ENCODE results near the gene TBX6. TPM values are rescaled to one million over a fixed set of nuclear protein-coding genes. Genes with fewer than 3 reads are reported as not detected.

TBX6 gene
- total RNA-seq, 1 experiment from 2014 or later = 1.6 TPM

- H3K27ac ChIP-seq (ENCODE audit: insufficient read length, low read depth, low read length) = no peak overlapping the region
- no peak overlapping the region for H2BK12ac ChIP-seq (ENCODE audit: insufficient read length, low read depth, low read length)
- H3K9me3 ChIP-seq (ENCODE audit: control insufficient read depth, low read depth, low read length) = no peaks in the 10 kb centered on the region
- H3K4ac ChIP-seq (ENCODE audit: low read depth, low read length) = no peak overlapping the region
- no peak overlapping the region for H4K8ac ChIP-seq (replicated peaks; ENCODE audit: insufficient read length, low read depth, low read length)
- no peak for DNase-seq
- Mint-ChIP-seq H3K36me3 (ENCODE audit: insufficient read depth in 1 of 3, low read depth in 3 of 3) (peaks cover 51 to 69% (median 58%) of the 10 kb centered on the region in 3 experiments), H3K27me3 (ENCODE audit: low read depth) (no peaks in the 10 kb centered on the region; the same call in 1 of the 2 replicates), H3K27ac (peak overlapping the region in 2 of 3 experiments; percentile 40 to 57; a peak in 2 of 7 replicates), H3K9me3 (no peaks in the 10 kb centered on the region; a peak in 1 of 5 replicates), H3K4me3 (no peak overlapping the region; a peak in 3 of 5 replicates), H3K4me1 (peaks cover 17 to 28% of the 10 kb centered on the region in 2 experiments)
- no peaks in the 10 kb centered on the region for H3K27me3 ChIP-seq (ENCODE audit: insufficient read depth, low read length)
- TF ChIP-seq, protein P1, sequence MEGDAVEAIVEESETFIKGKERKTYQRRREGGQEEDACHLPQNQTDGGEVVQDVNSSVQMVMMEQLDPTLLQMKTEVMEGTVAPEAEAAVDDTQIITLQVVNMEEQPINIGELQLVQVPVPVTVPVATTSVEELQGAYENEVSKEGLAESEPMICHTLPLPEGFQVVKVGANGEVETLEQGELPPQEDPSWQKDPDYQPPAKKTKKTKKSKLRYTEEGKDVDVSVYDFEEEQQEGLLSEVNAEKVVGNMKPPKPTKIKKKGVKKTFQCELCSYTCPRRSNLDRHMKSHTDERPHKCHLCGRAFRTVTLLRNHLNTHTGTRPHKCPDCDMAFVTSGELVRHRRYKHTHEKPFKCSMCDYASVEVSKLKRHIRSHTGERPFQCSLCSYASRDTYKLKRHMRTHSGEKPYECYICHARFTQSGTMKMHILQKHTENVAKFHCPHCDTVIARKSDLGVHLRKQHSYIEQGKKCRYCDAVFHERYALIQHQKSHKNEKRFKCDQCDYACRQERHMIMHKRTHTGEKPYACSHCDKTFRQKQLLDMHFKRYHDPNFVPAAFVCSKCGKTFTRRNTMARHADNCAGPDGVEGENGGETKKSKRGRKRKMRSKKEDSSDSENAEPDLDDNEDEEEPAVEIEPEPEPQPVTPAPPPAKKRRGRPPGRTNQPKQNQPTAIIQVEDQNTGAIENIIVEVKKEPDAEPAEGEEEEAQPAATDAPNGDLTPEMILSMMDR (conservative IDR thresholded peaks at IDR 0.05) = no peak
- peaks cover 17% of the 10 kb centered on the region for H3K23me2 ChIP-seq (ENCODE audit: insufficient read length, low read depth, low read length, poor library complexity, severe bottlenecking)
- H3K79me2 ChIP-seq (ENCODE audit: insufficient read depth, low read length) = peaks cover 12% of the 10 kb centered on the region; the same call in 1 of the 2 replicates
- H2AK5ac ChIP-seq (ENCODE audit: insufficient read length, low read length) = no peak overlapping the region
- no peak overlapping the region for H3K23ac ChIP-seq (ENCODE audit: insufficient read length, low read depth, low read length)
- H2AFZ ChIP-seq (ENCODE audit: low read length) = no peak overlapping the region
- no peaks in the 10 kb centered on the region; the same call in 1 of the 2 replicates for H3K4me1 ChIP-seq (ENCODE audit: insufficient read depth, low read length)
- H4K5ac ChIP-seq (ENCODE audit: insufficient read length, low read depth, low read length) = no peak overlapping the region
- H3T11ph ChIP-seq (ENCODE audit: low read length) = no peak overlapping the region
- no peak overlapping the region for H3K56ac ChIP-seq (ENCODE audit: insufficient read length, low read depth, low read length)
- no peak overlapping the region for H2BK5ac ChIP-seq (ENCODE audit: insufficient read length, low read length)
- H3K14ac ChIP-seq (ENCODE audit: insufficient read depth, low read length) = no peak overlapping the region
- WGBS (ENCODE audit: extremely low coverage, insufficient read length, low lambda C conversion rate) = no CpG with 5 or more reads among the region's 9 CpGs
- H3K9ac ChIP-seq (ENCODE audit: extremely low read depth, insufficient read length, low read length) = no peak overlapping the region
- no peak overlapping the region for H4K91ac ChIP-seq (ENCODE audit: insufficient read length, low read depth, low read length)
- no peak overlapping the region for H3K18ac ChIP-seq (ENCODE audit: insufficient read length, low read depth, low read length)
- H4K20me1 ChIP-seq (ENCODE audit: control insufficient read depth, insufficient read depth, insufficient read length) = no peaks in the 10 kb centered on the region
- H3K79me1 ChIP-seq (ENCODE audit: insufficient read depth, low read depth, low read length, poor library complexity, severe bottlenecking) = peaks cover 7% of the 10 kb centered on the region
- no peak overlapping the region for H2BK15ac ChIP-seq (ENCODE audit: low read depth, low read length)
- no peak overlapping the region for H2BK120ac ChIP-seq (ENCODE audit: low read depth, low read length, poor library complexity, severe bottlenecking)
- no peak overlapping the region for H2BK20ac ChIP-seq (ENCODE audit: low read depth, low read length, poor library complexity, severe bottlenecking)
- no peak overlapping the region for H3K4me2 ChIP-seq (ENCODE audit: insufficient read depth, insufficient read length, low read length)
Measured at GRCh38 chr16:30068333-30068732, 23.4 kb downstream of the TBX6 start.

Data from H9 (cell line).